HCT116 (cell line): ENCODE measurements around the gene ZNF48. TPM values are rescaled to one million over a fixed set of nuclear protein-coding genes. Genes with fewer than 3 reads are reported as not detected.

ENCODE experiments used
- ATAC-seq: fragments of 200-7000 bp; cut with Tn5 transposase; 2 replicates; pipeline ENCODE4 v1.9.1; 2020; ENCODE audit warnings: mild to moderate bottlenecking, moderate library complexity
- BruUV-seq: library from RNA; stranded (reverse); fragments of 400-500 nt; replicated peaks from 2 replicates; lab custom pipeline; 2021; lab: Mats Ljungman, UMichigan
- CTCF ChIA-PET: fragments of 300-600 bp; sonication (Branson Sonifier 250); formaldehyde crosslinking; loops from one replicate; lab custom pipeline; 2021; ENCODE audit warnings: antibody characterized with exemption; lab: Charles Lee
- POLR2A ChIA-PET: fragments of 300-600, 350-600 bp; sonication (Branson Sonifier 250); formaldehyde crosslinking; loops from one replicate; lab custom pipeline; 2021; ENCODE audit warnings: antibody characterized with exemption; lab: Charles Lee
- RAD21 ChIA-PET, 2 experiments: fragments of 300-600 bp; sonication (Branson Sonifier 250); formaldehyde crosslinking; loops; one replicate each; lab custom pipeline; 2023; ENCODE audit warnings: low total read pairs in 2 of 2; ENCODE audit not compliant: uncharacterized antibody in 2 of 2, unreplicated experiment in 2 of 2, low non-redundant PET in 1 of 2; lab: Charles Lee
- DNase-seq: peaks from one replicate; pipeline ENCODE4 v3.0.0-alpha.2; 2010; ENCODE audit warnings: low read depth, low spot score
- H2AFZ ChIP-seq: fragments of 200-600 bp; shearing (Covaris generic), sonication (generic); 2 replicates; pipeline ENCODE4 v1.6.1; 2017; ENCODE audit warnings: low read depth, mixed run types, mixed read lengths, antibody characterized with exemption, low read length; ENCODE audit not compliant: poor library complexity, severe bottlenecking
- H3K27ac ChIP-seq: 2 replicates; pipeline ENCODE4 v1.5.1; 2012; ENCODE audit warnings: low read depth, low read length
- H3K27me3 ChIP-seq: fragments of 200-600 bp; sonication (generic); 2 replicates; pipeline ENCODE4 v1.6.1; 2016; ENCODE audit warnings: mixed run types, low read length, mixed read lengths; ENCODE audit not compliant: insufficient read depth
- H3K36me3 ChIP-seq, 2 experiments: fragments of 200-500 bp in 1 of 2; fragments of 200-600 bp in 1 of 2; sonication (Bioruptor generic) in 1 of 2; sonication (generic) in 1 of 2; 2 replicates each; pipeline versions ENCODE4 v1.5.1 to v1.6.1; 2014 to 2016; ENCODE audit warnings: low read length in 2 of 2, inconsistent platforms in 1 of 2, mixed read lengths in 1 of 2, mixed run types in 1 of 2; ENCODE audit not compliant: insufficient read depth in 2 of 2, control insufficient read depth in 1 of 2
- H3K4me1 ChIP-seq, 2 experiments: fragments of 200-600 bp in 1 of 2; sonication (generic) in 1 of 2; 2 replicates each; pipeline versions ENCODE4 v1.5.1 to v1.6.1; 2012 to 2017; ENCODE audit warnings: low read length in 2 of 2, inconsistent platforms in 1 of 2, mild to moderate bottlenecking in 1 of 2, mixed read lengths in 1 of 2, mixed run types in 1 of 2, moderate library complexity in 1 of 2; ENCODE audit not compliant: insufficient read depth in 2 of 2, control insufficient read depth in 1 of 2
- H3K4me2 ChIP-seq: fragments of 200-600 bp; sonication (generic); 2 replicates; pipeline ENCODE4 v1.6.1; 2017; ENCODE audit warnings: mixed run types, low read length, mixed read lengths
- H3K4me3 ChIP-seq, 2 experiments: fragments of 200-600 bp in 1 of 2; sonication (generic) in 1 of 2; replicated peaks in 1 of 2; 2 replicates each; pipeline ENCODE4 v1.5.1; 2011 to 2016; ENCODE audit warnings: low read length in 2 of 2, control low read depth in 1 of 2, low read depth in 1 of 2, mild to moderate bottlenecking in 1 of 2, mixed read lengths in 1 of 2, mixed run types in 1 of 2
- H3K79me2 ChIP-seq: fragments of 200-600 bp; sonication (generic); 2 replicates; pipeline ENCODE4 v1.6.1; 2017; ENCODE audit warnings: mild to moderate bottlenecking, mixed run types, low read length, moderate library complexity, mixed read lengths; ENCODE audit not compliant: insufficient read depth
- H3K9ac ChIP-seq: fragments of 200-600 bp; sonication (generic); 2 replicates; pipeline ENCODE4 v1.6.1; 2016; ENCODE audit warnings: low read length, mixed read lengths
- H3K9me2 ChIP-seq: fragments of 200-600 bp; sonication (generic), shearing (Covaris generic); 2 replicates; pipeline ENCODE4 v1.6.1; 2017; ENCODE audit warnings: mixed run types, mild to moderate bottlenecking, moderate library complexity; ENCODE audit not compliant: insufficient read depth
- H3K9me3 ChIP-seq, 2 experiments: fragments of 200-500 bp in 1 of 2; fragments of 200-600 bp in 1 of 2; sonication (Bioruptor generic) in 1 of 2; sonication (generic) in 1 of 2; 2 replicates each; pipeline ENCODE4 v1.6.1; 2014 to 2017; ENCODE audit warnings: low read length in 2 of 2, mixed read lengths in 2 of 2, inconsistent platforms in 1 of 2, low read depth in 1 of 2, mild to moderate bottlenecking in 1 of 2, mixed run types in 1 of 2, moderate library complexity in 1 of 2; ENCODE audit not compliant: control insufficient read depth in 1 of 2, insufficient read depth in 1 of 2
- H4K20me1 ChIP-seq: fragments of 200-600 bp; sonication (generic), shearing (Covaris generic); 2 replicates; pipeline ENCODE4 v1.6.1; 2017; ENCODE audit warnings: mixed run types, mild to moderate bottlenecking, moderate library complexity; ENCODE audit not compliant: insufficient read depth
- CBX3 ChIP-seq: IDR thresholded peaks from 2 replicates; pipeline ENCODE4 v1.6.1; 2012; ENCODE audit warnings: low read depth
- CEBPB ChIP-seq: IDR thresholded peaks from 2 replicates; pipeline ENCODE4 v1.6.1; 2012; ENCODE audit warnings: low read depth
- EGR1 ChIP-seq: IDR thresholded peaks from 2 replicates; pipeline ENCODE4 v1.6.1; 2012; ENCODE audit warnings: low read depth
- EZH2 ChIP-seq: fragments of 200-600 bp; sonication (generic); IDR thresholded peaks from 2 replicates; pipeline ENCODE4 v1.6.1; 2017; ENCODE audit warnings: antibody characterized with exemption, mixed run types
- FOSL1 ChIP-seq: IDR thresholded peaks from 2 replicates; pipeline ENCODE4 v1.6.1; 2012; ENCODE audit warnings: low read depth
- JUND ChIP-seq: IDR thresholded peaks from 2 replicates; pipeline ENCODE4 v1.6.1; 2012
- POLR2A ChIP-seq: IDR thresholded peaks from 2 replicates; pipeline ENCODE4 v1.7.0; 2011; ENCODE audit warnings: borderline replicate concordance; ENCODE audit not compliant: insufficient read depth, insufficient read length; ENCODE audit errors: extremely low read depth
- SIN3A ChIP-seq: IDR thresholded peaks from 2 replicates; pipeline ENCODE4 v1.6.1; 2012; ENCODE audit warnings: low read depth
- SP1 ChIP-seq: IDR thresholded peaks from 2 replicates; pipeline ENCODE4 v1.6.1; 2012; ENCODE audit warnings: low read depth
- SRF ChIP-seq: IDR thresholded peaks from 2 replicates; pipeline ENCODE4 v1.6.1; 2012; ENCODE audit warnings: low read depth
- TCF7L2 ChIP-seq: IDR thresholded peaks from 2 replicates; pipeline ENCODE4 v1.7.0; 2011; ENCODE audit warnings: borderline replicate concordance, inconsistent platforms; ENCODE audit not compliant: insufficient read depth, insufficient read length; ENCODE audit errors: extremely low read depth
- ZBTB33 ChIP-seq: IDR thresholded peaks from 2 replicates; pipeline ENCODE4 v1.6.1; 2011; ENCODE audit warnings: mild to moderate bottlenecking, low read length, moderate library complexity; ENCODE audit not compliant: insufficient replicate concordance; ENCODE audit errors: extremely low read depth
- ZFX ChIP-seq: fragments of 450-650 bp; IDR thresholded peaks from 2 replicates; pipeline ENCODE4 v1.6.1; 2017
- ZNF274 ChIP-seq: fragments of 200-500 bp; sonication (Bioruptor generic); IDR thresholded peaks from 2 replicates; pipeline ENCODE4 v1.6.1; 2014; ENCODE audit warnings: mild to moderate bottlenecking, low read depth, low read length, inconsistent platforms
- intact Hi-C: fragments of 100-400 bp; cut with micrococcal nuclease; formaldehyde crosslinking; loops from 2 replicates; pipeline ENCODE4 v1.10.0; 2022
- total RNA-seq: library from RNA; stranded (reverse); gene quantifications from one replicate; pipeline ENCODE4 v1.2.1, GENCODE V29; 2021; ENCODE audit not compliant: unreplicated experiment
- TF ChIP-seq, protein P1 (sequence below): IDR thresholded peaks from 2 replicates; pipeline ENCODE4 v1.6.1; 2012

ZNF48 gene
- total RNA-seq, 1 experiment from 2014 or later = 17.9 TPM

- TF ChIP-seq ZBTB33 = no peak
- TF ChIP-seq SRF = no peak
- no peak for TF ChIP-seq SIN3A
- no peak for TF ChIP-seq JUND
- no peak for TF ChIP-seq ZNF274
- no peak for TF ChIP-seq EZH2
- TF ChIP-seq CEBPB = no peak
- no peak for TF ChIP-seq TCF7L2
These were observed 25.8 kb downstream of the ZNF48 start (continued) for GRCh38 chr16:30421010-30421409.

- no peaks in the 10 kb centered on the region for H3K9me3 ChIP-seq
- ChIA-PET RAD21 (no interaction called here), CTCF (no interaction called here), POLR2A (no interaction called here)
- no peak overlapping the region for H3K4me3 ChIP-seq
- peaks cover 15 to 41% of the 10 kb centered on the region in 2 experiments; a peak in 3 of 4 replicates for H3K36me3 ChIP-seq
- no peak for TF ChIP-seq SP1
- no peak for TF ChIP-seq POLR2A
- no peak for TF ChIP-seq CBX3
- no peak for TF ChIP-seq EGR1
- TF ChIP-seq ZNF274 = no peak
- TF ChIP-seq, protein P1, sequence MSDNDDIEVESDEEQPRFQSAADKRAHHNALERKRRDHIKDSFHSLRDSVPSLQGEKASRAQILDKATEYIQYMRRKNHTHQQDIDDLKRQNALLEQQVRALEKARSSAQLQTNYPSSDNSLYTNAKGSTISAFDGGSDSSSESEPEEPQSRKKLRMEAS = no peak
- TF ChIP-seq SRF = no peak
- TF ChIP-seq ZFX = no peak
- TF ChIP-seq FOSL1 = no peak
- intact Hi-C loops = no loop called here
- ATAC-seq = no peak
- no TSS peak for BruUV-seq
- no peaks in the 10 kb centered on the region for H4K20me1 ChIP-seq
- no peak overlapping the region for H2AFZ ChIP-seq
- no peaks in the 10 kb centered on the region for H3K27me3 ChIP-seq
- peak overlapping the region; percentile 89 for H3K4me2 ChIP-seq
- H3K27ac ChIP-seq = peak overlapping the region; percentile 5; the same call in 1 of the 2 replicates
- H3K4me1 ChIP-seq = peaks cover 8 to 29% of the 10 kb centered on the region in 2 experiments
- peaks cover 64% of the 10 kb centered on the region for H3K79me2 ChIP-seq
- no peaks in the 10 kb centered on the region for H3K9me2 ChIP-seq
- DNase-seq = no peak
- H3K9ac ChIP-seq = peak overlapping the region; percentile 96; the same call in 1 of the 2 replicates
These were observed 32.8 kb downstream of the ZNF48 start for GRCh38 chr16:30428055-30428454.
